M059J (cell line): Measurements from ENCODE around the gene HOXA1. TPM values are rescaled to one million over a fixed set of nuclear protein-coding genes. Genes with fewer than 3 reads are reported as not detected.
A peak's percentile ranks its signal among the peaks of the same experiment; 100 is the strongest.
"Not testable (repeated sequence)": the region's sequence is repeated elsewhere in the genome, so short reads cannot be mapped to it uniquely, and the experiment has no call there.

Experiments used
- DNase-seq: peaks from one replicate; pipeline ENCODE4 v3.0.0-alpha.2; 2012; ENCODE audit warnings: low read depth
- total RNA-seq: library from RNA; depleted of rRNA; stranded (reverse); fragments of >200 nt; shearing (Covaris generic); gene quantifications from 2 replicates; pipeline ENCODE4 v1.2.3, GENCODE V29; 2014; rRNA removed

HOXA1 gene
- total RNA-seq, 1 experiment from 2014 or later = 8.2 TPM

DNA sequence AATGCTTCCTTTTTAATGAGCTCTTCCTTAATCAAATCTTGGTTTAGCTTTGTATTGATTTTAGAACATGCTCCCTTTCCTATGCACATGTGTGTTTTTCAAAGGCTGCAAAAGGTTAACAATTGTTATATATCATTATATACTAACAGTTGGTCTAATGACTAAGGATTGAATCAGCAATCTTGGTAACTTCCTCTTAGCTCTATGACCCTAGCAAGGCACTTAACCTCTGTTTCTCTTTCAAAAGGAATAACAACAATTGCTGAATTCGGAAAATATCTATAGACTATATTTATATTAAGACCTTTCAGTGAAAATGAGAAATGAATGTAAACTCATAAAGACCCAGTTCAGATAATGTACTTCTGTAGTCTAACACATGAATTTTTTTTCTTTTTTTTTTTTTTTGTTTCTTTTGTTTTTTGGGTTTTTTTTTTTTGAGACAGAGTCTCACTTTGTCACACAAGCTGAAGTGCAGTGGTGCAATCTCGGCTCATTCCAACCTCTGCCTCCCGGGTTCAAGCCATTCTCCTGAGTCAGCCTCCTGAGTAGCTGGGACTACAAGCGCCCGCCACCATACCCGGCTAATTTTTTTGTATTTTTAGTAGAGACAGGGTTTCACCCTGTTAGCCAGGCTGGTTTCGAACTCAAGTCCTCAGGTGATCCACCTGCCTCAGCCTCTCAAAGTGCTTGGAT lies 48.8 kb downstream of the HOXA1 start:
- DNase-seq = peak; percentile 80

- DNase-seq = not testable (repeated sequence)
Measured at GRCh38 chr7:27045972-27046371, 49.8 kb downstream of the HOXA1 start.

- DNase-seq = not testable (repeated sequence)
Measured at GRCh38 chr7:27045066-27045465, 50.7 kb downstream of the HOXA1 start.

Other genes with a start within 250 kb of the HOXA1 start
- 43.2 and 113 TPM in 2 replicates for gene SKAP2, start 231.4 kb downstream of the HOXA1 start, total RNA-seq
- gene HOXA2, start 6.7 kb upstream of the HOXA1 start, total RNA-seq = 1.7 and 2.2 TPM in 2 replicates
- 4.9 and 5.8 TPM in 2 replicates for gene HOXA4, start 34.8 kb upstream of the HOXA1 start, total RNA-seq
- gene HOXA5, start 47.7 kb upstream of the HOXA1 start, total RNA-seq = 0.69 and 3.0 TPM in 2 replicates
- 3.7 TPM in 1 of 2 replicates, not detected in the other for gene HOXA6, start 51.8 kb upstream of the HOXA1 start, total RNA-seq
- gene HOXA3, start 56.6 kb upstream of the HOXA1 start, total RNA-seq = 0.86 and 8.6 TPM in 2 replicates
- gene HOXA7, start 60.7 kb upstream of the HOXA1 start, total RNA-seq = 3.7 and 4.6 TPM in 2 replicates
- 66.1 and 66.8 TPM in 2 replicates for gene HOXA9, start 69.5 kb upstream of the HOXA1 start, total RNA-seq
- 15.4 and 16.7 TPM in 2 replicates for gene HOXA10, start 78.3 kb upstream of the HOXA1 start, total RNA-seq
- gene HOXA11, start 89.2 kb upstream of the HOXA1 start, total RNA-seq = 0.79 and 1.1 TPM in 2 replicates
- gene HOXA13, start 104.1 kb upstream of the HOXA1 start, total RNA-seq = 1.4 and 3.4 TPM in 2 replicates
- not detected in 2 replicates for gene EVX1, start 146.8 kb upstream of the HOXA1 start, total RNA-seq